ENCODE results near the gene FBXO34. TPM values are rescaled to one million over a fixed set of nuclear protein-coding genes. Genes with fewer than 3 reads are reported as not detected.

Gene FBXO34
- total RNA-seq, 4 donors from 2014 or later, result 18.8 to 32.5 (median 21.8) TPM

- peaks cover 0 to 34% (median 0%) of the 10 kb centered on the region in 3 donors for H3K4me1 ChIP-seq
- H3K36me3 ChIP-seq, result peaks cover 0 to 88% of the 10 kb centered on the region in 2 donors
- H3K27me3 ChIP-seq, result no peaks in the 10 kb centered on the region
- no peak for ATAC-seq
- H3K27ac ChIP-seq, result no peak overlapping the region
- H3K9me3 ChIP-seq, result no peaks in the 10 kb centered on the region
- TF ChIP-seq POLR2A (IDR thresholded peaks at IDR 0.05), result no peak
- TF ChIP-seq CTCF (IDR thresholded peaks at IDR 0.05), result no peak
- no peak for TF ChIP-seq EP300 (IDR thresholded peaks at IDR 0.05)
- TF ChIP-seq POLR2AphosphoS5 (IDR thresholded peaks at IDR 0.05), result no peak
- 91 to 100% methylated on average over 3 to 4 of the region's 4 CpGs for WGBS, 2 donors (ENCODE audit: low coverage in 1 of 2)
- H3K4me3 ChIP-seq, result no peak overlapping the region
Observed at GRCh38 chr14:55387121-55387520, 115.9 kb downstream of the FBXO34 start.

- H3K9me3 ChIP-seq, result no peaks in the 10 kb centered on the region
- H3K4me3 ChIP-seq, result no peak overlapping the region
- no peak overlapping the region for H3K27ac ChIP-seq
- peaks cover 0 to 29% (median 0%) of the 10 kb centered on the region in 3 donors for H3K4me1 ChIP-seq
- H3K27me3 ChIP-seq, result no peaks in the 10 kb centered on the region
- H3K36me3 ChIP-seq, result peaks cover 0 to 82% of the 10 kb centered on the region in 2 donors
- TF ChIP-seq POLR2A (IDR thresholded peaks at IDR 0.05) (no peak), CTCF (IDR thresholded peaks at IDR 0.05) (no peak), EP300 (IDR thresholded peaks at IDR 0.05) (no peak), POLR2AphosphoS5 (IDR thresholded peaks at IDR 0.05) (no peak)
- ATAC-seq, result no peak
Observed at GRCh38 chr14:55388160-55388559, 116.9 kb downstream of the FBXO34 start.

GRCh38 chr14:55389330-55389729 lies 118.1 kb downstream of the FBXO34 start:
- 39 to 48% methylated on average over 4 of the region's 4 CpGs for WGBS, 2 donors (ENCODE audit: low coverage in 1 of 2)
- H3K27me3 ChIP-seq, result no peaks in the 10 kb centered on the region
- H3K27ac ChIP-seq, result peak overlapping the region in 3 of 4 donors; percentile 26 to 46 (median 41)
- H3K9me3 ChIP-seq, result no peaks in the 10 kb centered on the region
- ATAC-seq, result peak; percentile 57
- peaks cover 0 to 77% of the 10 kb centered on the region in 2 donors for H3K36me3 ChIP-seq
- TF ChIP-seq CTCF (IDR thresholded peaks at IDR 0.05), result no peak
- no peak for TF ChIP-seq EP300 (IDR thresholded peaks at IDR 0.05)
- TF ChIP-seq POLR2AphosphoS5 (IDR thresholded peaks at IDR 0.05), result peak; percentile 59
- no peak for TF ChIP-seq POLR2A (IDR thresholded peaks at IDR 0.05)
- peaks cover 0 to 21% (median 0%) of the 10 kb centered on the region in 3 donors for H3K4me1 ChIP-seq
- H3K4me3 ChIP-seq, result no peak overlapping the region

DNA sequence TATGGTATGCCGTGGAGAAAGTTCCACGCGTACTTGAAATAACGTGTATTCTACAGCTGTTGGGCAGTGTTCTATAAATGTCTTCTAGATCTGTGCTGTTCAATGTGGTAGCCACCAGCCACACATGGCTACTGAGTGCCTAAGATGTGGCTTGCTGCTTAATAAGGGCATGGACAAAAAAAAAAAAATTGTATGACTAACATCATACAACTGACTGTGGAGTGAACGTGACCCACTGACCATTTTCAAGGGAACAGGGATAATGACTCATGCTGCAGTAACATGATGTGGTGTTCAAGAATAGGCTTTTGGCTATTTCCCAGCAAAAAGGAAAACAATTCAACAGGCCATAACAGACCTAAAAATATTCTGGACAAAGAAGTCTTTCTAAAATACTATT lies 127.5 kb downstream of the FBXO34 start:
- Histone ChIP-seq H3K27ac (peak overlapping the region in 3 of 4 donors; percentile 11 to 62 (median 19)), H3K9me3 (no peaks in the 10 kb centered on the region), H3K27me3 (no peaks in the 10 kb centered on the region), H3K4me1 (peaks cover 0 to 27% (median 3%) of the 10 kb centered on the region in 3 donors), H3K4me3 (no peak overlapping the region), H3K36me3 (peaks cover 0 to 31% of the 10 kb centered on the region in 2 donors)
- peak; percentile 73 for ATAC-seq
- TF ChIP-seq CTCF (IDR thresholded peaks at IDR 0.05) (no peak), POLR2A (IDR thresholded peaks at IDR 0.05) (no peak), POLR2AphosphoS5 (IDR thresholded peaks at IDR 0.05) (peak; percentile 85)
- WGBS, 2 donors (ENCODE audit: low coverage in 1 of 2), result 60 to 73% methylated on average over 5 of the region's 5 CpGs

GRCh38 chr14:55399183-55399582 lies 128.0 kb downstream of the FBXO34 start:
- ATAC-seq, result no peak
- TF ChIP-seq CTCF (IDR thresholded peaks at IDR 0.05), result no peak
- TF ChIP-seq POLR2AphosphoS5 (IDR thresholded peaks at IDR 0.05), result no peak
- TF ChIP-seq EP300 (IDR thresholded peaks at IDR 0.05), result no peak
- TF ChIP-seq POLR2A (IDR thresholded peaks at IDR 0.05), result no peak
- H3K4me3 ChIP-seq, result no peak overlapping the region
- H3K27ac ChIP-seq, result peak overlapping the region in 3 of 4 donors; percentile 11 to 62 (median 19)
- H3K4me1 ChIP-seq, result peaks cover 0 to 28% (median 3%) of the 10 kb centered on the region in 3 donors
- no peaks in the 10 kb centered on the region for H3K9me3 ChIP-seq
- WGBS, 2 donors (ENCODE audit: low coverage in 1 of 2), result 80 to 100% methylated on average over 1 of the region's 1 CpG
- H3K27me3 ChIP-seq, result no peaks in the 10 kb centered on the region
- H3K36me3 ChIP-seq, result peaks cover 0 to 27% of the 10 kb centered on the region in 2 donors
